Spleen (tissue), 11 donors: ENCODE measurements around the gene FOLR3. TPM values are rescaled to one million over a fixed set of nuclear protein-coding genes. Genes with fewer than 3 reads are reported as not detected.

Source experiments
- DNase-seq: peaks from one replicate; pipeline ENCODE4 v3.0.0-alpha.2; 2020
- H3K27ac ChIP-seq, 8 donors: fragments of 200-600 bp; sonication (generic) in 7 of 8; 1 replicate in 4 of 8; 2 replicates in 4 of 8; pipeline versions ENCODE4 v1.5.0 to v1.8.0; 2016 to 2021; ENCODE audit warnings: inconsistent platforms in 4 of 8, mild to moderate bottlenecking in 4 of 8, moderate library complexity in 1 of 8
- H3K27me3 ChIP-seq, 7 donors: fragments of 200-600 bp; sonication (generic) in 6 of 7; replicated peaks in 1 of 7; 1 replicate in 4 of 7; 2 replicates in 3 of 7; pipeline versions ENCODE4 v1.5.0 to v1.8.0; 2016 to 2021; ENCODE audit warnings: inconsistent platforms in 3 of 7, mild to moderate bottlenecking in 1 of 7
- H3K36me3 ChIP-seq, 6 donors: fragments of 200-600 bp; sonication (generic) in 5 of 6; 1 replicate in 4 of 6; 2 replicates in 2 of 6; pipeline versions ENCODE4 v1.5.0 to v1.8.0; 2016 to 2021; ENCODE audit warnings: inconsistent platforms in 2 of 6
- H3K4me1 ChIP-seq, 6 donors: fragments of 200-600 bp; sonication (generic) in 5 of 6; 1 replicate in 3 of 6; 2 replicates in 3 of 6; pipeline versions ENCODE4 v1.5.0 to v1.8.0; 2016 to 2021; ENCODE audit warnings: inconsistent platforms in 3 of 6
- H3K4me3 ChIP-seq, 8 donors: fragments of 200-600 bp; sonication (generic) in 7 of 8; 1 replicate in 4 of 8; 2 replicates in 4 of 8; pipeline versions ENCODE4 v1.5.0 to v1.8.0; 2016 to 2021; ENCODE audit warnings: inconsistent platforms in 4 of 8, mild to moderate bottlenecking in 4 of 8, moderate library complexity in 2 of 8
- H3K9me3 ChIP-seq, 8 donors: fragments of 200-600 bp; sonication (generic) in 7 of 8; 1 replicate in 4 of 8; 2 replicates in 4 of 8; pipeline versions ENCODE4 v1.5.0 to v1.8.0; 2016 to 2021; ENCODE audit warnings: inconsistent platforms in 4 of 8
- CTCF ChIP-seq, 11 experiments: fragments of 200-600 bp in 7 of 11; fragments of 450-650 bp in 4 of 11; sonication (generic) in 4 of 11; IDR thresholded peaks in 8 of 11; conservative IDR thresholded peaks in 3 of 11; 1 replicate in 7 of 11; 2 replicates in 4 of 11; pipeline versions ENCODE4 v1.4.0 to v1.8.0; 2016 to 2021; ENCODE audit warnings: antibody characterized with exemption in 11 of 11, inconsistent platforms in 4 of 11, mild to moderate bottlenecking in 1 of 11
- POLR2A ChIP-seq, 3 donors: fragments of 450-650 bp; IDR thresholded peaks; one replicate each; pipeline ENCODE4 v1.5.1; 2017; ENCODE audit warnings: antibody characterized with exemption in 3 of 3, mild to moderate bottlenecking in 1 of 3
- POLR2AphosphoS5 ChIP-seq, 3 donors: sonication (generic); formaldehyde crosslinking; IDR thresholded peaks; one replicate each; pipeline ENCODE4 v1.5.1; 2017; ENCODE audit warnings: antibody characterized with exemption in 3 of 3
- WGBS, 5 donors: extraction: QIAGEN DNeasy Blood & Tissue Kit in 3 of 5; methylation state at CpG; one replicate each; pipeline versions ENCODE4 v1.1.5 to v1.1.7; 2013 to 2018; 5-methylcytosine and 5-hydroxymethylcytosine counted together
- intact Hi-C: fragments of 100-400 bp; cut with DNase I; formaldehyde crosslinking; loops from one replicate; pipeline ENCODE4 v1.15.0; 2023; ENCODE audit warnings: low total_unique reads
- polyA plus RNA-seq, 3 donors: library from polyadenylated mRNA; stranded (reverse); fragments of 200-250 nt; gene quantifications; one replicate each; pipeline ENCODE4 v1.2.1, GENCODE V29; 2013
- total RNA-seq, 7 donors: library from RNA; depleted of rRNA in 3 of 7; stranded (reverse); fragments of >200 nt in 3 of 7; fragmentation: NEBNext Ultra II Directional in 4 of 7; extraction: Animal tissue kit (Norgen Biotek cat#: 25700) in 4 of 7; gene quantifications; one replicate each; pipeline versions ENCODE4 v1.1.0 to v1.2.1, GENCODE V29; 2016 to 2021
- donor health status: healthy with polysubstance abuse.
- donor health status: DM: no; HTN: no; CAD: no; lungs with moderate emphysema.
- donor health status: DM: no; HTN: no; CAD: no.
- donor health status: Bipolar disorder and iron deficiency.
- donor health status: healthy.
- donor health status: DM: no; HTN: no; CAD: no.
- donor health status: DM: yes; HTN: yes; CAD: no.

FOLR3 gene
- total and polyA plus RNA-seq, 10 donors: 0.49 to 43.2 (median 11.9) TPM

- peaks cover 25 to 59% (median 43%) of the 10 kb centered on the region in 6 donors for H3K4me1 ChIP-seq
- intact Hi-C loops: no loop called here
- no peak for TF ChIP-seq POLR2AphosphoS5 (IDR thresholded peaks at IDR 0.05)
- TF ChIP-seq POLR2A (IDR thresholded peaks at IDR 0.05): no peak
- no peak for TF ChIP-seq CTCF (IDR thresholded peaks at IDR 0.05 in 8 of 11, conservative IDR thresholded peaks at IDR 0.05 in 3 of 11)
- H3K27ac ChIP-seq: peak overlapping the region in 6 of 8 donors; percentile 48 to 99 (median 98)
- no peaks in the 10 kb centered on the region for H3K9me3 ChIP-seq
- H3K27me3 ChIP-seq: no peaks in the 10 kb centered on the region
- DNase-seq: no peak
- 65 to 78% (median 74%) methylated on average over 3 of the region's 3 CpGs for WGBS, 5 donors
- peaks cover 0 to 70% (median 37%) of the 10 kb centered on the region in 6 donors for H3K36me3 ChIP-seq
- H3K4me3 ChIP-seq: peak overlapping the region in 1 of 8 donors; percentile 98
Observed at GRCh38 chr11:72100009-72100408, 35.5 kb upstream of the FOLR3 start.

DNA sequence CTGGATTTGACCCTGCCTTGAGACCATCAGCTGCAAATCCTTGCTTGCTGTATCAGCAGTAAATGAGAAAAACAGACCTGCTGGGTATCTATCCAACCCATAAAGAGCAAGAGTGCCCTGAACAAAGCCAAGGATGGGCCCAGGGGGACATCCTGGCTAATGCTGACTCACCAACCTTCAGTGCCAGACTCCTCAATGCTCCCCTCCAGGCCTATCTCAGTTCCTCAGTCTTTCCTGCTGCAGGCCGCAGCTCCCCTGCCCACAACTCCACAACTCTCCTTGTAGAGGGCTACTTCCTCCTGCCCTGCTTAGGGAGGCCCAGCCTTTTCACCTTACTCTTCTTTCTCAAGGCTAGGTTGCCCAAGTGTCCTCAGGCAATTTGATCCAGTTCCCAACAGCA, 35.1 kb upstream of the FOLR3 start:
- 33 to 57% (median 50%) methylated on average over 1 of the region's 1 CpG for WGBS, 5 donors
- peak overlapping the region in 1 of 8 donors; percentile 98 for H3K4me3 ChIP-seq
- peaks cover 25 to 59% (median 43%) of the 10 kb centered on the region in 6 donors for H3K4me1 ChIP-seq
- H3K9me3 ChIP-seq: no peaks in the 10 kb centered on the region
- peaks cover 0 to 65% (median 33%) of the 10 kb centered on the region in 6 donors for H3K36me3 ChIP-seq
- no peak for TF ChIP-seq POLR2A (IDR thresholded peaks at IDR 0.05)
- TF ChIP-seq POLR2AphosphoS5 (IDR thresholded peaks at IDR 0.05): peak in 2 of 3 donors; percentile 31 to 56
- no peak for DNase-seq
- intact Hi-C loops: no loop called here
- H3K27me3 ChIP-seq: no peaks in the 10 kb centered on the region
- H3K27ac ChIP-seq: peak overlapping the region; percentile 35 to 99 (median 95)

- DNase-seq: no peak
- peaks cover 25 to 59% (median 43%) of the 10 kb centered on the region in 6 donors for H3K4me1 ChIP-seq
- H3K27me3 ChIP-seq: no peaks in the 10 kb centered on the region
- H3K4me3 ChIP-seq: peak overlapping the region; percentile 65 to 98 (median 84)
- intact Hi-C loops: no loop called here
- 24 to 41% (median 32%) methylated on average over 4 of the region's 4 CpGs for WGBS, 5 donors
- H3K27ac ChIP-seq: peak overlapping the region; percentile 92 to 99 (median 98)
- TF ChIP-seq POLR2A (IDR thresholded peaks at IDR 0.05): no peak
- no peak for TF ChIP-seq CTCF (IDR thresholded peaks at IDR 0.05 in 8 of 11, conservative IDR thresholded peaks at IDR 0.05 in 3 of 11)
- no peak for TF ChIP-seq POLR2AphosphoS5 (IDR thresholded peaks at IDR 0.05)
- no peaks in the 10 kb centered on the region for H3K9me3 ChIP-seq
- H3K36me3 ChIP-seq: peaks cover 0 to 49% (median 21%) of the 10 kb centered on the region in 6 donors
Observed at GRCh38 chr11:72102162-72102561, 33.4 kb upstream of the FOLR3 start.

DNA sequence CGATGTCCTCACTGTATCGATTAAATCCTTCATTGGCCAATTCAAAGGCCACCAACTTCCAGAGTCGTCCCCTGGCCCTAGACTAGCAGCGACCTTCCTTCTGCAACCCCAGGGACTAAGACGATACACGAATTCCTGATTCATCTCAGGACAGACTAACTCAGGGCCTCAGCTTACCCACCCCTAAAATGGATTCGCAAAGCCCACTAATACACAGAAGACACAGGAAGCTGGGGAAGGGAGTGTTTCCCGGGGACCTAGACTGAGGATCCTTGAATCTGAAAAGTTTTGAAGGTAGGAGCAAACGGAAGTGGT, 32.9 kb upstream of the FOLR3 start:
- Histone ChIP-seq H3K36me3 (peaks cover 0 to 49% (median 17%) of the 10 kb centered on the region in 6 donors), H3K4me3 (peak overlapping the region; percentile 65 to 98 (median 84)), H3K4me1 (peaks cover 25 to 59% (median 43%) of the 10 kb centered on the region in 6 donors), H3K27me3 (no peaks in the 10 kb centered on the region), H3K27ac (peak overlapping the region; percentile 92 to 99 (median 98)), H3K9me3 (no peaks in the 10 kb centered on the region)
- no peak for DNase-seq
- WGBS, 5 donors: 1 to 5% (median 3%) methylated on average over 9 of the region's 9 CpGs
- intact Hi-C loops: no loop called here
- TF ChIP-seq POLR2A (IDR thresholded peaks at IDR 0.05): no peak
- no peak for TF ChIP-seq POLR2AphosphoS5 (IDR thresholded peaks at IDR 0.05)
- no peak for TF ChIP-seq CTCF (IDR thresholded peaks at IDR 0.05 in 8 of 11, conservative IDR thresholded peaks at IDR 0.05 in 3 of 11)
